ENCODE results near the gene COQ4. TPM values are rescaled to one million over a fixed set of nuclear protein-coding genes. Genes with fewer than 3 reads are reported as not detected.

COQ4 gene
- total RNA-seq, 2 donors from 2014 or later, result 48.1 to 50.7 TPM

DNA sequence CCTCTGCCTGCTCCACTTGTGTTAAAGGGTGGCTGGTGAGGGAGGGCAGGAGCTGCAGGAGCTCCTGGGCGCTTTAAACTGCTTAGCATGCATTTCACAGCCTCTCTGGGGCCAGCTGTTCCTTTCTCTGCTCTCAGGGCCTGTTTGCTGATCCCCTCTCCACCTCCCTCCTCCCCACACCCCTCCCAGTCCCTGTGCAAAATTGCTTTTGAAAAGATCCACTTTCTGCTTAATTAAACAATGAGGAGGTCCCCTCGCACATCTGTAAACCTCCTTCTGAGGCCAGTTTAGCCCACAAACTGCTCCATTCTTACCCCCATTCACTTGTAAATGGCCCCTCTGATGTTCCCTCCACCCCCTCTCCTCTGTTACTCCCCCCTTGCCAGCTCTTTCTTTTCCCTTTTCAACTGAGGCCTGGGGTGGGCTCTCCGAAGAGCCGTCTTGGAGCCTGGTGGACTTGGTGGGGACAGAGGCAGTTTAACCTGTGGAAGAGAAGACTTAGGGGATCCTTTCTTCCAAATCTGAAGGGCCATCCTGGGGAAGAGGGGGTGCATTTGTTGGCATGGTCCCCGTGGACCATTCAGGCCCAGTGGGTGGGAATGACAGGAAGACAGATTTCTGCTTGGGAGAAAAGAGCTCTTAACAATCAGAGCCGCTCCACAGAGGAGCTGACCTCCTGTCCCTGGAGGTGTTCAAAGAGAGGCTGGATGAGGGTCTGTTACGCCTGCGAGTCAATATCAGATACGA lies 60.5 kb downstream of the COQ4 start:
- peaks cover 13% of the 10 kb centered on the region for H3K4me1 Mint-ChIP-seq
- no peaks in the 10 kb centered on the region for H3K27me3 ChIP-seq (ENCODE audit: control insufficient read depth, insufficient read depth, low read length, poor library complexity, severe bottlenecking)
- DNase-seq, result peak; percentile 85
- H3K27me3 Mint-ChIP-seq (ENCODE audit: insufficient read depth), result peaks cover 62% of the 10 kb centered on the region
- no peaks in the 10 kb centered on the region for H3K9me3 Mint-ChIP-seq
- peaks cover 40% of the 10 kb centered on the region for H3K36me3 Mint-ChIP-seq (ENCODE audit: low read depth)
- H3K9ac ChIP-seq (ENCODE audit: extremely low read depth, low read length, poor library complexity, severe bottlenecking), result no peak overlapping the region
- no peak overlapping the region for H3K4me3 Mint-ChIP-seq
- no peaks in the 10 kb centered on the region for H3K4me1 ChIP-seq (ENCODE audit: control insufficient read depth, insufficient read depth, low read length)
- no peak overlapping the region for H3K27ac Mint-ChIP-seq
- H3K4me3 ChIP-seq (ENCODE audit: low read length), result no peak overlapping the region
- H3K9me3 ChIP-seq (ENCODE audit: control insufficient read depth, low read length), result no peaks in the 10 kb centered on the region
- peaks cover 52% of the 10 kb centered on the region for H3K36me3 ChIP-seq (ENCODE audit: control insufficient read depth, insufficient read depth, low read length)
- TF ChIP-seq, protein P1, sequence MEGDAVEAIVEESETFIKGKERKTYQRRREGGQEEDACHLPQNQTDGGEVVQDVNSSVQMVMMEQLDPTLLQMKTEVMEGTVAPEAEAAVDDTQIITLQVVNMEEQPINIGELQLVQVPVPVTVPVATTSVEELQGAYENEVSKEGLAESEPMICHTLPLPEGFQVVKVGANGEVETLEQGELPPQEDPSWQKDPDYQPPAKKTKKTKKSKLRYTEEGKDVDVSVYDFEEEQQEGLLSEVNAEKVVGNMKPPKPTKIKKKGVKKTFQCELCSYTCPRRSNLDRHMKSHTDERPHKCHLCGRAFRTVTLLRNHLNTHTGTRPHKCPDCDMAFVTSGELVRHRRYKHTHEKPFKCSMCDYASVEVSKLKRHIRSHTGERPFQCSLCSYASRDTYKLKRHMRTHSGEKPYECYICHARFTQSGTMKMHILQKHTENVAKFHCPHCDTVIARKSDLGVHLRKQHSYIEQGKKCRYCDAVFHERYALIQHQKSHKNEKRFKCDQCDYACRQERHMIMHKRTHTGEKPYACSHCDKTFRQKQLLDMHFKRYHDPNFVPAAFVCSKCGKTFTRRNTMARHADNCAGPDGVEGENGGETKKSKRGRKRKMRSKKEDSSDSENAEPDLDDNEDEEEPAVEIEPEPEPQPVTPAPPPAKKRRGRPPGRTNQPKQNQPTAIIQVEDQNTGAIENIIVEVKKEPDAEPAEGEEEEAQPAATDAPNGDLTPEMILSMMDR (conservative IDR thresholded peaks at IDR 0.05), result no peak
- peak overlapping the region; percentile 98 for H3K27ac ChIP-seq (ENCODE audit: low read depth, low read length)
- 44 to 64% methylated on average over 6 to 9 of the region's 9 CpGs for WGBS, 2 experiments (ENCODE audit: insufficient coverage in 1 of 2, insufficient read length in 1 of 2)

Other genes with a start within 250 kb of the COQ4 start
- 10 to 100 TPM; 73.5 to 84.5 TPM for gene PTGES2, start 195.1 kb upstream of the COQ4 start, total RNA-seq
- gene LCN2, start 173.4 kb upstream of the COQ4 start, total RNA-seq, result not detected
- gene BBLN, start 162.6 kb upstream of the COQ4 start, total RNA-seq, result 10 to 100 TPM; 65.7 to 82.1 TPM
- 100 to 1,000 TPM; 115 to 117 TPM for gene CIZ1, start 131.3 kb upstream of the COQ4 start, total RNA-seq
- 100 to 1,000 TPM in 1 of 2 donors, 10 to 100 TPM in 1; 55.8 to 147 TPM for gene DNM1, start 119.5 kb upstream of the COQ4 start, total RNA-seq
- gene GOLGA2, start 46.8 kb upstream of the COQ4 start, total RNA-seq, result 100 to 1,000 TPM in 1 of 2 donors, 10 to 100 TPM in 1; 91.9 to 101 TPM
- gene SWI5, start 46.6 kb upstream of the COQ4 start, total RNA-seq, result 10 to 100 TPM; 33.4 to 46.9 TPM
- gene TRUB2, start 392 bp upstream of the COQ4 start, total RNA-seq, result 10 to 100 TPM; 30.6 to 31.8 TPM
- gene SLC27A4, start 17.7 kb downstream of the COQ4 start, total RNA-seq, result 10 to 100 TPM; 22.4 to 25.0 TPM
- 10 to 100 TPM; 51.5 to 60.4 TPM for gene URM1, start 48.5 kb downstream of the COQ4 start, total RNA-seq
- 10 to 100 TPM; 18.5 to 26.5 TPM for gene CERCAM, start 98.0 kb downstream of the COQ4 start, total RNA-seq
- 10 to 100 TPM; 34.5 to 48.7 TPM for gene ODF2, start 133.2 kb downstream of the COQ4 start, total RNA-seq
- 10 to 100 TPM; 14.7 to 16.6 TPM for gene GLE1, start 181.9 kb downstream of the COQ4 start, total RNA-seq
- 100 to 1,000 TPM; 309 to 319 TPM for gene SPTAN1, start 229.7 kb downstream of the COQ4 start, total RNA-seq